K562 (cell line): ENCODE results near the gene COL9A3. TPM values are rescaled to one million over a fixed set of nuclear protein-coding genes. Genes with fewer than 3 reads are reported as not detected.

Source experiments
- DPF2 ChIP-seq: fragments of 450-650 bp; IDR thresholded peaks from 2 replicates; pipeline ENCODE4 v1.6.1; 2016
- EZH2 ChIP-seq: IDR thresholded peaks from 2 replicates; pipeline ENCODE4 v1.6.1; 2012; ENCODE audit warnings: low read depth, mild to moderate bottlenecking, inconsistent platforms, low read length, borderline replicate concordance
- HNRNPL ChIP-seq: fragments of 200-400 bp; formaldehyde crosslinking; IDR thresholded peaks from 2 replicates; pipeline ENCODE4 v1.6.1; 2017; ENCODE audit warnings: low read depth, mild to moderate bottlenecking, low read length
- MAZ ChIP-seq, 2 experiments: fragments of 450-650 bp in 1 of 2; sonication (generic) in 1 of 2; formaldehyde crosslinking; IDR thresholded peaks in 1 of 2; conservative IDR thresholded peaks in 1 of 2; 2 replicates each; pipeline versions ENCODE4 v1.4.0 to v1.5.0; 2020; ENCODE audit warnings: mild to moderate bottlenecking in 1 of 2, missing genetic modification reagents in 1 of 2
- NFIC ChIP-seq: fragments of 450-650 bp; IDR thresholded peaks from 2 replicates; pipeline ENCODE4 v1.6.1; 2017; ENCODE audit warnings: mild to moderate bottlenecking, inconsistent platforms
- NRF1 ChIP-seq, 2 experiments: fragments of 450-650 bp; IDR thresholded peaks in 1 of 2; conservative IDR thresholded peaks in 1 of 2; 2 replicates each; pipeline ENCODE4 v1.6.1; 2014; ENCODE audit warnings: mild to moderate bottlenecking in 2 of 2
- PCBP2 ChIP-seq: fragments of 200-400 bp; formaldehyde crosslinking; IDR thresholded peaks from 2 replicates; pipeline ENCODE4 v1.6.1; 2018; ENCODE audit warnings: low read length, low read depth, mild to moderate bottlenecking, moderate library complexity; ENCODE audit not compliant: poor library complexity, severe bottlenecking
- PHF20 ChIP-seq: fragments of 450-650 bp; IDR thresholded peaks from 2 replicates; pipeline ENCODE4 v1.6.1; 2018; ENCODE audit not compliant: partially characterized antibody
- SMAD1 ChIP-seq: fragments of 150-350 bp; IDR thresholded peaks from 2 replicates; pipeline ENCODE4 v1.6.1; 2014; ENCODE audit warnings: low read length, low read depth; ENCODE audit not compliant: partially characterized antibody
- TEAD4 ChIP-seq, 2 experiments: sonication (generic) in 1 of 2; formaldehyde crosslinking in 1 of 2; IDR thresholded peaks; 2 replicates each; pipeline versions ENCODE4 v1.6.1 to v1.8.0; 2012 to 2022; ENCODE audit warnings: borderline replicate concordance in 1 of 2, inconsistent platforms in 1 of 2, low read length in 1 of 2, mild to moderate bottlenecking in 1 of 2, missing genetic modification reagents in 1 of 2
- YY1 ChIP-seq, 3 experiments: IDR thresholded peaks; 2 replicates each; pipeline ENCODE4 v1.6.1; 2011; ENCODE audit warnings: low read length in 2 of 3, mild to moderate bottlenecking in 2 of 3, moderate library complexity in 2 of 3, borderline replicate concordance in 1 of 3, control low read depth in 1 of 3, low read depth in 1 of 3; ENCODE audit not compliant: insufficient read depth in 3 of 3, insufficient replicate concordance in 2 of 3, control insufficient read depth in 1 of 3, insufficient read length in 1 of 3; ENCODE audit errors: extremely low read depth in 1 of 3
- ZBTB1 ChIP-seq: sonication (generic); formaldehyde crosslinking; IDR thresholded peaks from 2 replicates; pipeline ENCODE4 v1.8.1; 2023; ENCODE audit warnings: missing genetic modification reagents, low read depth, mild to moderate bottlenecking, borderline replicate concordance
- polyA plus RNA-seq, 8 experiments: library from polyadenylated mRNA; depleted of rRNA in 4 of 8; stranded (reverse) in 5 of 8; unstranded in 3 of 8; fragments of >200 nt; fragmentation: Nextera tagmentation in 2 of 8; fragmentation: Illumina TruSeq in 1 of 8; extraction: Ambion mirVana in 2 of 8; extraction: Trizol in 1 of 8; gene quantifications; 2 replicates each; pipeline versions ENCODE4 v1.2.1 to v1.2.3, GENCODE V29; 2011 to 2014; ENCODE audit warnings: inconsistent platforms in 1 of 8, missing spikeins in 1 of 8
- total RNA-seq, 7 experiments: library from RNA; depleted of rRNA in 6 of 7; stranded (reverse); fragments of >200 nt in 6 of 7; fragmentation: Illumina TruSeq in 2 of 7; extraction: Trizol in 2 of 7; gene quantifications; 2 replicates each; pipeline versions ENCODE4 v1.2.1 to v1.2.3, GENCODE V29; 2011 to 2021; ENCODE audit warnings: low replicate concordance in 1 of 7
- TF ChIP-seq, protein P1 (sequence below): sonication (generic); formaldehyde crosslinking; IDR thresholded peaks from 2 replicates; pipeline ENCODE4 v1.9.0; 2022; ENCODE audit warnings: mild to moderate bottlenecking, missing genetic modification reagents
- TF ChIP-seq, protein P2 (sequence below), 2 experiments: IDR thresholded peaks; 2 replicates each; pipeline ENCODE4 v1.6.1; 2011; ENCODE audit warnings: borderline replicate concordance in 1 of 2, control low read depth in 1 of 2, low read depth in 1 of 2, low read length in 1 of 2, mild to moderate bottlenecking in 1 of 2, mixed read lengths in 1 of 2, moderate library complexity in 1 of 2; ENCODE audit not compliant: insufficient read depth in 1 of 2, insufficient read length in 1 of 2, poor library complexity in 1 of 2, severe bottlenecking in 1 of 2; ENCODE audit errors: extremely low read depth in 1 of 2
- TF ChIP-seq, protein P3 (sequence below): fragments of 450-650 bp; IDR thresholded peaks from 2 replicates; pipeline ENCODE4 v1.7.1; 2018; ENCODE audit warnings: mild to moderate bottlenecking, low read depth; ENCODE audit not compliant: partially characterized antibody
- TF ChIP-seq, protein P4 (sequence below): sonication (generic); formaldehyde crosslinking; IDR thresholded peaks from 2 replicates; pipeline ENCODE4 v1.8.1; 2023; ENCODE audit warnings: mild to moderate bottlenecking, missing genetic modification reagents

The COL9A3 gene
- total and polyA plus RNA-seq, 9 of the 15 experiments (the other 6 are each of a cell fraction or from before 2014, with no cell fraction given) = 0.14 to 3.6 (median 0.88) TPM; not detected in 1

DNA sequence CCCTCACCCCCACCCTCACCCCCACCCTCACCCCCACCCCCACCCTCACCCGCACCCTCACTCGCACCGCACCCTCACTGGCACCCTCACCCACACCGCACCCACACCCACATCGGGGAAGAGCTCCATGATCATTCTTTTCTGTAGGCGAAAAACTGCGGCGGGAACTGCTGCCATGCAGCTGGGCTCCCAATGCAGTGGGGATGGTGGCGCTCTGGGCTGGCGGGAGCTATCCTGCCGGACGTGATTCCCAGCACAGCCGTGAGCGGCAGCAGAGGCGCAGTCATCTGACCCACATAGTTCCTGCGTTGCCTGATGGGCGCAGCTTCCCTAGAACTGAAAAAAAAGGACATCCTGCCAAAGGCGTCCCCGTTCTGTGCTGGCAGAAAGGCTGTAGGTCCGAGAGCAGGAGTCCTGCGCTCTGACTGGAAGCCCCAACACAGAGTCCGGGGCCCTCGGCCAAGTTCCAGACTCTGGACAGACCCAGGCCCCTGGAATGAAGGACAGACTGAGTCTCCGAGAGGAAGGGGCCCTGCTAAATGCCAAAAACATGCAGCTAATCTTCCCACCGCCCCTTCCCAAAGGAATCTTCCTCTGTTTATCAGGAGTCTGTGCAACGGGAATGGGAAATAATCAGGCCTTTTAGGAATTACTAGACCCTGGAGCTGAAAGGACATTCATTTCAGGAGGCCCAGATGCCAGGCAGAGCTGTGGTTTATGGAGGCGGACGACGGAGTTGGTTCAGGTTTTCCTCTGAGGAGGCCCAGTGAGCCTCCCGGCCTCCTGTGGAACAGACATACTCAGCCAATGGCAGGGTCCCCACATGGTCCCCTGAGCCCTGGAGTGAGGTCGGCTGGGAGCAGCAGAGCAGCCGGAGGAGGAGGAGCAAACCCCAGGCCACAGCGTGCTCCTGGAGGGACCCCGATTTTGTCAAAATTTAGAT lies 58.8 kb downstream of the COL9A3 start (continued):
- TF ChIP-seq PCBP2 (no peak), NRF1 (conservative IDR thresholded peaks at IDR 0.05 in 1 of 2, IDR thresholded peaks at IDR 0.05 in 1 of 2) (peak; percentile 72 to 79), MAZ (CRISPR knock-in tag; conservative IDR thresholded peaks at IDR 0.05 in 1 of 2, IDR thresholded peaks at IDR 0.05 in 1 of 2) (peak in 1 of 2 experiments; percentile 59), DPF2 (0 out of 2 replicates have a peak, but pooled peaks have one; percentile 11), HNRNPL (peak; percentile 75), NFIC (peak; percentile 42), SMAD1 (peak; percentile 26), ZBTB1 (CRISPR knock-in tag) (peak; percentile 89), EZH2 (no peak), TEAD4 (IDR thresholded peaks at IDR 0.05; ENCODE audit: low read length) (peak; percentile 38), TEAD4 (CRISPR knock-in tag; IDR thresholded peaks at IDR 0.05; ENCODE audit: borderline replicate concordance) (no peak), PHF20 (peak; percentile 43), YY1 (IDR thresholded peaks at IDR 0.05; ENCODE audit: borderline replicate concordance in 1 of 3, control insufficient read depth in 1 of 3, extremely low read depth in 1 of 3, insufficient read depth in 3 of 3, insufficient read length in 1 of 3, insufficient replicate concordance in 2 of 3, low read depth in 1 of 3, low read length in 2 of 3) (peak in 2 of 3 experiments; percentile 54 to 78)
- TF ChIP-seq, protein P1, sequence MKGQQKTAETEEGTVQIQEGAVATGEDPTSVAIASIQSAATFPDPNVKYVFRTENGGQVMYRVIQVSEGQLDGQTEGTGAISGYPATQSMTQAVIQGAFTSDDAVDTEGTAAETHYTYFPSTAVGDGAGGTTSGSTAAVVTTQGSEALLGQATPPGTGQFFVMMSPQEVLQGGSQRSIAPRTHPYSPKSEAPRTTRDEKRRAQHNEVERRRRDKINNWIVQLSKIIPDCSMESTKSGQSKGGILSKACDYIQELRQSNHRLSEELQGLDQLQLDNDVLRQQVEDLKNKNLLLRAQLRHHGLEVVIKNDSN = peak; percentile 91
- TF ChIP-seq, protein P2, sequence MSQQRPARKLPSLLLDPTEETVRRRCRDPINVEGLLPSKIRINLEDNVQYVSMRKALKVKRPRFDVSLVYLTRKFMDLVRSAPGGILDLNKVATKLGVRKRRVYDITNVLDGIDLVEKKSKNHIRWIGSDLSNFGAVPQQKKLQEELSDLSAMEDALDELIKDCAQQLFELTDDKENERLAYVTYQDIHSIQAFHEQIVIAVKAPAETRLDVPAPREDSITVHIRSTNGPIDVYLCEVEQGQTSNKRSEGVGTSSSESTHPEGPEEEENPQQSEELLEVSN (IDR thresholded peaks at IDR 0.05; ENCODE audit: borderline replicate concordance in 1 of 2, extremely low read depth in 1 of 2, insufficient read depth in 1 of 2, insufficient read length in 1 of 2, low read depth in 1 of 2, low read length in 1 of 2, poor library complexity in 1 of 2, severe bottlenecking in 1 of 2) = peak; percentile 70 to 71
- TF ChIP-seq, protein P3, sequence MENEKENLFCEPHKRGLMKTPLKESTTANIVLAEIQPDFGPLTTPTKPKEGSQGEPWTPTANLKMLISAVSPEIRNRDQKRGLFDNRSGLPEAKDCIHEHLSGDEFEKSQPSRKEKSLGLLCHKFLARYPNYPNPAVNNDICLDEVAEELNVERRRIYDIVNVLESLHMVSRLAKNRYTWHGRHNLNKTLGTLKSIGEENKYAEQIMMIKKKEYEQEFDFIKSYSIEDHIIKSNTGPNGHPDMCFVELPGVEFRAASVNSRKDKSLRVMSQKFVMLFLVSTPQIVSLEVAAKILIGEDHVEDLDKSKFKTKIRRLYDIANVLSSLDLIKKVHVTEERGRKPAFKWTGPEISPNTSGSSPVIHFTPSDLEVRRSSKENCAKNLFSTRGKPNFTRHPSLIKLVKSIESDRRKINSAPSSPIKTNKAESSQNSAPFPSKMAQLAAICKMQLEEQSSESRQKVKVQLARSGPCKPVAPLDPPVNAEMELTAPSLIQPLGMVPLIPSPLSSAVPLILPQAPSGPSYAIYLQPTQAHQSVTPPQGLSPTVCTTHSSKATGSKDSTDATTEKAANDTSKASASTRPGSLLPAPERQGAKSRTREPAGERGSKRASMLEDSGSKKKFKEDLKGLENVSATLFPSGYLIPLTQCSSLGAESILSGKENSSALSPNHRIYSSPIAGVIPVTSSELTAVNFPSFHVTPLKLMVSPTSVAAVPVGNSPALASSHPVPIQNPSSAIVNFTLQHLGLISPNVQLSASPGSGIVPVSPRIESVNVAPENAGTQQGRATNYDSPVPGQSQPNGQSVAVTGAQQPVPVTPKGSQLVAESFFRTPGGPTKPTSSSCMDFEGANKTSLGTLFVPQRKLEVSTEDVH = peak; percentile 85
- TF ChIP-seq, protein P4, sequence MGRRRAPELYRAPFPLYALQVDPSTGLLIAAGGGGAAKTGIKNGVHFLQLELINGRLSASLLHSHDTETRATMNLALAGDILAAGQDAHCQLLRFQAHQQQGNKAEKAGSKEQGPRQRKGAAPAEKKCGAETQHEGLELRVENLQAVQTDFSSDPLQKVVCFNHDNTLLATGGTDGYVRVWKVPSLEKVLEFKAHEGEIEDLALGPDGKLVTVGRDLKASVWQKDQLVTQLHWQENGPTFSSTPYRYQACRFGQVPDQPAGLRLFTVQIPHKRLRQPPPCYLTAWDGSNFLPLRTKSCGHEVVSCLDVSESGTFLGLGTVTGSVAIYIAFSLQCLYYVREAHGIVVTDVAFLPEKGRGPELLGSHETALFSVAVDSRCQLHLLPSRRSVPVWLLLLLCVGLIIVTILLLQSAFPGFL (CRISPR knock-in tag) = no peak
